Cardiac muscle cell (in vitro differentiated cells and primary cell): Measurements from ENCODE around the gene ARHGEF10L. TPM values are rescaled to one million over a fixed set of nuclear protein-coding genes. Genes with fewer than 3 reads are reported as not detected.

Source experiments
- DNase-seq, 2 donors: peaks; one replicate each; pipeline versions ENCODE4 v3.0.0 to v3.0.0-alpha.2; 2010 to 2017; ENCODE audit warnings: low read depth in 1 of 2, low spot score in 1 of 2
- H3K27ac ChIP-seq: fragments of 200-600 bp; sonication (generic); 2 replicates; pipeline ENCODE4 v1.5.1; 2016
- H3K27me3 ChIP-seq: fragments of 200-600 bp; sonication (generic); 2 replicates; pipeline ENCODE4 v1.6.0; 2016; ENCODE audit warnings: control low read depth
- H3K36me3 ChIP-seq: fragments of 200-600 bp; sonication (generic); 2 replicates; pipeline ENCODE4 v1.5.1; 2016; ENCODE audit warnings: control low read depth
- H3K4me1 ChIP-seq: fragments of 200-600 bp; sonication (generic); 2 replicates; pipeline ENCODE4 v1.8.1; 2017; ENCODE audit warnings: low read depth, mild to moderate bottlenecking, mixed run types
- H3K4me3 ChIP-seq: fragments of 200-600 bp; sonication (generic); 2 replicates; pipeline ENCODE4 v1.5.1; 2016; ENCODE audit warnings: mild to moderate bottlenecking
- H3K9me3 ChIP-seq: fragments of 200-600 bp; sonication (generic); 2 replicates; pipeline ENCODE4 v1.5.1; 2017; ENCODE audit warnings: low read depth, mild to moderate bottlenecking, control low read depth
- polyA plus RNA-seq: library from polyadenylated mRNA; unstranded; fragments of >200 nt; fragmentation: Nextera tagmentation; extraction: Ambion mirVana; gene quantifications from 2 replicates; pipeline ENCODE4 v1.2.1, GENCODE V29; 2016
- total RNA-seq: library from RNA; depleted of rRNA; stranded (reverse); fragments of >200 nt; gene quantifications from 2 replicates; pipeline ENCODE4 v1.2.3, GENCODE V29; 2016
- TF ChIP-seq, protein P1 (sequence below): IDR thresholded peaks from 2 replicates; pipeline ENCODE4 v1.5.1; 2012; ENCODE audit warnings: low read depth, mild to moderate bottlenecking, low read length

Gene ARHGEF10L
- total and polyA plus RNA-seq, 2 experiments from 2014 or later: 32.3 to 55.4 TPM

DNA sequence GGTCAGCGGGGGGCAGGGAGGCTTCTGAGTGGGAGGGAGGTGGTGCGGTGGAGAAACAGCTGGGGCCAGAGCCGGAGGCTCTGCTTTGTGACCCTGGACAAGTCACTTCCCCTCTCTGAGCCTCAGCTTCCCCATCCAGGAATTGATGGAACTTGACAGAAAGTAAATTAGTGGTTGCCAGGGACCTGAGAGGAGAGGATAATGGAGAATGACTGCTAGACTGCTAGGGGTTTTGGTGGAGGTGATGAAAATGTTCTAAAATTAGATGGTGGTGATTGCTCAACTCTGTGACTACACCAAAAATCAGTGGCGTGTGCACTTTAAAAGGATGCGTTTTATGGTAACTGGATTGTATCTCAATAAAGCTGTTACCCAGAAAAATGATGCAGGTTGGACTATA is 100.9 kb downstream of the ARHGEF10L start:
- H3K4me1 ChIP-seq: no peaks in the 10 kb centered on the region
- H3K9me3 ChIP-seq: no peaks in the 10 kb centered on the region
- H3K27me3 ChIP-seq: no peaks in the 10 kb centered on the region
- H3K27ac ChIP-seq: no peak overlapping the region
- no peak overlapping the region for H3K4me3 ChIP-seq
- H3K36me3 ChIP-seq: peaks cover 14% of the 10 kb centered on the region
- no peak for DNase-seq
- TF ChIP-seq, protein P1, sequence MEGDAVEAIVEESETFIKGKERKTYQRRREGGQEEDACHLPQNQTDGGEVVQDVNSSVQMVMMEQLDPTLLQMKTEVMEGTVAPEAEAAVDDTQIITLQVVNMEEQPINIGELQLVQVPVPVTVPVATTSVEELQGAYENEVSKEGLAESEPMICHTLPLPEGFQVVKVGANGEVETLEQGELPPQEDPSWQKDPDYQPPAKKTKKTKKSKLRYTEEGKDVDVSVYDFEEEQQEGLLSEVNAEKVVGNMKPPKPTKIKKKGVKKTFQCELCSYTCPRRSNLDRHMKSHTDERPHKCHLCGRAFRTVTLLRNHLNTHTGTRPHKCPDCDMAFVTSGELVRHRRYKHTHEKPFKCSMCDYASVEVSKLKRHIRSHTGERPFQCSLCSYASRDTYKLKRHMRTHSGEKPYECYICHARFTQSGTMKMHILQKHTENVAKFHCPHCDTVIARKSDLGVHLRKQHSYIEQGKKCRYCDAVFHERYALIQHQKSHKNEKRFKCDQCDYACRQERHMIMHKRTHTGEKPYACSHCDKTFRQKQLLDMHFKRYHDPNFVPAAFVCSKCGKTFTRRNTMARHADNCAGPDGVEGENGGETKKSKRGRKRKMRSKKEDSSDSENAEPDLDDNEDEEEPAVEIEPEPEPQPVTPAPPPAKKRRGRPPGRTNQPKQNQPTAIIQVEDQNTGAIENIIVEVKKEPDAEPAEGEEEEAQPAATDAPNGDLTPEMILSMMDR: no peak

DNA sequence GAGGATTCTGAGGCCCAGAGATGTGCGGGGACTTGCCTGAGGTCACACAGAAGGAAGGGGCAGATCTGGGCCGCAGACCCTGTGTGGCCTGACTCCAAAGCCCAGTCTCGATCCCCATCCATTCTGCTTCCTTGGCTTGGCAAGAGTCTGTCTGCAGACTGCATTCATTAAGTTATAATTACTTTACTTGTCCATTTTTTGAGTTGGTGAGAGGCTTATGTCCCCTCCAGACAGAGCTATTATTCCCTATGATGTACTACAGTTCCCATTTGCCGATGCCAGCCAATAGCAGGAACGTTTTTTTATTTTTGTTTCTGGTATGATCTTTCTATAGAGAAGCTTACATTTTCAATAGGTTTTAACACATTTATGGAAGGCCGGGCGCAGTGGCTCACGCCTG is 101.5 kb downstream of the ARHGEF10L start:
- H3K27me3 ChIP-seq: no peaks in the 10 kb centered on the region
- H3K4me3 ChIP-seq: no peak overlapping the region
- DNase-seq: no peak
- peaks cover 14% of the 10 kb centered on the region for H3K36me3 ChIP-seq
- H3K9me3 ChIP-seq: no peaks in the 10 kb centered on the region
- no peaks in the 10 kb centered on the region for H3K4me1 ChIP-seq
- TF ChIP-seq, protein P1: no peak
- H3K27ac ChIP-seq: no peak overlapping the region

DNA sequence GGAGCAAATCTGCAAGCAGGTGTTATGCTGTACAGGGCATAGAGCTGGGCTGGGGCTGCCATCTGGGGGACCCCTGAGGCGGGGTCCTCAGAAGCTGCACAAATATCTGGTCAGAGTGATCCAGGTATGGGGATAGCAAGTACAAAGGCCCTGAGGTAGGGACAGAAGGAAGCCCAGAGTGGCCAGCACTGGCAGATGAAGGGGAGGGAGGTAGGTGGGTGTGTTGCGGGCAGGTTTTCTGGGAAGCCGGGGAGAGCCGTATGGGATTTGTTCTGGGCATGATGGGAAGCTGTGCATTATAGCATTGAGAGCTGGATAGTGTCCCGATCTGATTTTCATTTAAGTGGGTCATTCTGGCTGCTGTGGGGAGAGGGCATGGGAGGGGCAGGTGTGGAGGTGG is 102.7 kb downstream of the ARHGEF10L start:
- TF ChIP-seq, protein P1: no peak
- no peaks in the 10 kb centered on the region for H3K27me3 ChIP-seq
- no peaks in the 10 kb centered on the region for H3K9me3 ChIP-seq
- H3K36me3 ChIP-seq: peaks cover 14% of the 10 kb centered on the region
- H3K4me3 ChIP-seq: no peak overlapping the region
- DNase-seq: no peak
- H3K4me1 ChIP-seq: no peaks in the 10 kb centered on the region
- no peak overlapping the region for H3K27ac ChIP-seq

DNA sequence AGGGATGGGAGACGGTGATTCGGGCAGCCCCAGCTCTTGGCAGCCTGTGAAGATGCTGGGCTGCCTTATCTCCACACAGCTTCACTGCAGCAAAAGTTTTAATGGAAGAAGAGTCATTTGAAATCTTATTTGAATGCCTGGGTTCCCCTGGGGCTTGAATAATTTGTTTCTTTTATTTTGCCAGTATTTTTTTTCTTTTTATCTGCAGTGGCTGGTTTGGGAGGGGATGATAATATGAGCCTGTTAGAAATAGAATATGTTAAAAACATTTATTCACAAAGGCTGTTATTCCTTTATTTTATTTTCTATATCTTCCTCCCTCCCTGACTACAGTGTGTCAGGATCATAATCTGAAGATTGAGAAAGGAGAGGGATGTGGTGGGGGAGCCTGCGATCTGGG is 103.4 kb downstream of the ARHGEF10L start:
- TF ChIP-seq, protein P1: no peak
- no peak overlapping the region for H3K27ac ChIP-seq

DNA sequence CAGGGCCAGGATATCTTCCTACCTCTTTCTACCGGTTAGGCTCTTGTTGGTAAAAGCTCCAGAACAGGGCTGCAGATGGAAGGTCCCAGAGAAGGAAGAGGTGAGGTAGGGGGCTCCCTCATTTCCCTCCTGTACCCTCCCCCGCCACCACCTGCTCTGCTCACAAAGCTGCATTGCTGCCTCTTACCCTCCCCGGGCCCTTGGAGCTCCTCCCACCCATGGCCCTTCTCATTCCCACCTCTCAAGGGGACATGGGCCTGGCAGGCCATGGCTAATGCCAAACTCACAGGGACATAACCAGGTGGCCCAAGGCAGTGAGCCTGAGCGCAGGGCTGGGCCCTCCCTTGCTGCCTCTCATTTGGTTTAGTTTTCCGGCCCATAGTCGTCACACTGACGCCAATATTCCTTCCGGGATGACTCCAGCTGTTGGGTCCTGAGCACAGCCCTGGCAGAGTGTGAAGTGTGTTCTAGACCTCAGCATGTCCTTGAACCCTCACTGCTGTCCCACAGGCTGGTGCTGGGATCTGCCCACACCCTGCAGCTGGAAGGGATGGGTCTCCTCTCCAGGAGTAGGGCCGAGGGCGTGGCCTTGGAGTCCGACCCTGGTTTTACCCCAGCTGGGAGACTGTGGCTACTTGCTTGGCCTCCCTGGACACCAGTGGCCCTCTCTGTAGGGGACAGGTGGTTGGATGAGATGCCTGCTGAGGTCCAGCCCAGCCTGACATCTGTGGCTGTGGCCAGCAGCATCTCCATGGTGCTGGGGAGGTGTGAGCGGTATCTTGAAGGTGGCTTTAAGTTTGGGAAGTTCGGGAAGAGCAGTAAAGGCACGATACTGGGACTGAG is 104.6 kb downstream of the ARHGEF10L start:
- Histone ChIP-seq H3K4me1 (no peaks in the 10 kb centered on the region), H3K4me3 (no peak overlapping the region), H3K9me3 (no peaks in the 10 kb centered on the region), H3K36me3 (peaks cover 6% of the 10 kb centered on the region), H3K27ac (no peak overlapping the region), H3K27me3 (no peaks in the 10 kb centered on the region)
- DNase-seq: no peak
- TF ChIP-seq, protein P1: no peak

More for the DNA sequence above, 103.4 kb downstream of the ARHGEF10L start:
- H3K4me1 ChIP-seq: no peaks in the 10 kb centered on the region
- no peaks in the 10 kb centered on the region for H3K27me3 ChIP-seq
- peaks cover 10% of the 10 kb centered on the region for H3K36me3 ChIP-seq
- no peak for DNase-seq
- no peaks in the 10 kb centered on the region for H3K9me3 ChIP-seq
- H3K4me3 ChIP-seq: no peak overlapping the region
